Activated naive CD4-positive, alpha-beta T cell treated with anti-CD3 and anti-CD28 coated beads, Interleukin-2, amount 50 U/mL, for 24 hours (primary cell): Measurements from ENCODE around the gene WHAMM.
"Not testable (repeated sequence)": the region's sequence is repeated elsewhere in the genome, so short reads cannot be mapped to it uniquely, and the experiment has no call there.

Experiments
- H3K27ac Mint-ChIP-seq: one replicate; pipeline ENCODE4 v1.8.0; 2021; ENCODE audit warnings: mild to moderate bottlenecking, mixed read lengths
- H3K27me3 Mint-ChIP-seq: one replicate; pipeline ENCODE4 v1.8.0; 2021; ENCODE audit warnings: mixed read lengths
- H3K36me3 Mint-ChIP-seq: one replicate; pipeline ENCODE4 v1.8.0; 2021; ENCODE audit warnings: mixed read lengths
- H3K4me1 Mint-ChIP-seq: one replicate; pipeline ENCODE4 v1.8.0; 2021; ENCODE audit warnings: mixed read lengths
- H3K4me3 Mint-ChIP-seq: one replicate; pipeline ENCODE4 v1.8.0; 2021; ENCODE audit warnings: mild to moderate bottlenecking, mixed read lengths
- H3K9me3 Mint-ChIP-seq: one replicate; pipeline ENCODE4 v1.8.0; 2021; ENCODE audit warnings: mixed read lengths

Gene WHAMM

DNA sequence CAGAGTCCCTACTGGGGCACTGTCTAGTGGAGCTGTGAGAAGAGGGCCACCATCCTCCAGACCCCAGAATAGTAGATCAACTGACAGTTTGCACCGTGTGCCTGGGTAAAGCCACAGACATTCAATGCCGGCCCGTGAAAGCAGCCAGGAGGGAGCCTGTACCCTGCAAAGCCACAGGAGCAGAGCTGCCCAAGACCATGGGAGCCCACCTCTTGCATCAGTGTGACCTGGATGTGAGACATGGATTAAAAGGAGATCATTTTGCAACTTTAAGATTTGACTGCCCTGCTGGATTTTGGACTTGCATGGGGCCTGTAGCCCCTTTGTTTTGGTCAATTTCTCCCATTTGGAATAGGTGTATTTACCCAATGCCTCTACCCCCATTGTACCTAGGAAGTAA, 56.6 kb downstream of the WHAMM start:
- not testable (repeated sequence) for H3K27me3 Mint-ChIP-seq, H3K27ac Mint-ChIP-seq, H3K4me1 Mint-ChIP-seq, H3K36me3 Mint-ChIP-seq, H3K4me3 Mint-ChIP-seq, H3K9me3 Mint-ChIP-seq

DNA sequence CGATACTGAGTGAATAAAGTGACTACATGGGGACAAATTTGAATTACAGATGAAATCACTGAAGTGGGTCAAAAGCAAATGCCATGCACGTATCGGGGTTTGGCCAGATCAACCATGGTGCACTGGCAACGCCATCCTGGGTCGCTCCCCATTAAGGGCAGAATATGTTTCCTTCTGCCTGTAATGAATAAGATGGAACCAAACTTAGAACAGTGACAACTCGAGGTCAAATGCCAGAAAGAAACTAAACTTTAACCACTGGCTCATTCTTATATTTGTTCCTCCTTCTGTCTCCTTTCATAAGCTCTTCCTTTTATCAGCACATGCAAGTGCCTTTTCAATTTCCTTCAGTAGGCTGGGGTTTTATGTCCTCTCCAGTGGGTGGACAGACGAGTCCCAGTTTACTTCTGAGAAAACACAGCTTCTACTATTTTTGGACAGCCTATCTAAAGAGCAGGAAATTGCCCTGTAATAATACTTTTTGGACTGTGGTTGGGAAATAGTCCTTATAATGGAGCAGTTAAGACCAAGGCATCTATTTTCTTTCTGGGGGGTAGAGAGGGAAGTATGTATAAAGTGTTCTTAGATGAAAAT, 61.4 kb downstream of the WHAMM start:
- no peaks in the 10 kb centered on the region for H3K27me3 Mint-ChIP-seq
- H3K4me1 Mint-ChIP-seq, result no peaks in the 10 kb centered on the region
- no peak overlapping the region for H3K4me3 Mint-ChIP-seq
- H3K36me3 Mint-ChIP-seq, result no peaks in the 10 kb centered on the region
- H3K27ac Mint-ChIP-seq, result no peak overlapping the region
- no peaks in the 10 kb centered on the region for H3K9me3 Mint-ChIP-seq

DNA sequence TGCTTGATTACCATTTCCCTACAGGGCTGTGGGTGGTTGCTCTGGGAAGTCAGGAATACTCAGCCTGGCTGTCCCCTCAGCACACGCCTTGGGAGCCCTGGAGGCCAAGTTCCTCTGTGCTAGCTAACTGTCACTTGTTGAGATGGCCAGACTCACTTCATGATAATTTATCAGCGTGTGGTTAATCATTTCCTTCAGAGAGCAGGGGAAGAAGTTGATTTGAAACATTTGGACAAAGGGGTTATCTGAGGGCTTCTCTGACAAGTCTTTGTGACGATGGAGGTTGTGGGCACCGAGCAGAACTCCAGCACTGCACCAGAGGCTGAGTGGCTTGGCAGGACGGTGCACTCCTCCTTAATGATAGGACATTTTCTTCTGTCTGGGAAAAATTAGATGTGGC, 61.9 kb downstream of the WHAMM start:
- no peak overlapping the region for H3K27ac Mint-ChIP-seq
- no peaks in the 10 kb centered on the region for H3K36me3 Mint-ChIP-seq
- no peak overlapping the region for H3K4me3 Mint-ChIP-seq
- no peaks in the 10 kb centered on the region for H3K4me1 Mint-ChIP-seq
- no peaks in the 10 kb centered on the region for H3K9me3 Mint-ChIP-seq
- no peaks in the 10 kb centered on the region for H3K27me3 Mint-ChIP-seq

DNA sequence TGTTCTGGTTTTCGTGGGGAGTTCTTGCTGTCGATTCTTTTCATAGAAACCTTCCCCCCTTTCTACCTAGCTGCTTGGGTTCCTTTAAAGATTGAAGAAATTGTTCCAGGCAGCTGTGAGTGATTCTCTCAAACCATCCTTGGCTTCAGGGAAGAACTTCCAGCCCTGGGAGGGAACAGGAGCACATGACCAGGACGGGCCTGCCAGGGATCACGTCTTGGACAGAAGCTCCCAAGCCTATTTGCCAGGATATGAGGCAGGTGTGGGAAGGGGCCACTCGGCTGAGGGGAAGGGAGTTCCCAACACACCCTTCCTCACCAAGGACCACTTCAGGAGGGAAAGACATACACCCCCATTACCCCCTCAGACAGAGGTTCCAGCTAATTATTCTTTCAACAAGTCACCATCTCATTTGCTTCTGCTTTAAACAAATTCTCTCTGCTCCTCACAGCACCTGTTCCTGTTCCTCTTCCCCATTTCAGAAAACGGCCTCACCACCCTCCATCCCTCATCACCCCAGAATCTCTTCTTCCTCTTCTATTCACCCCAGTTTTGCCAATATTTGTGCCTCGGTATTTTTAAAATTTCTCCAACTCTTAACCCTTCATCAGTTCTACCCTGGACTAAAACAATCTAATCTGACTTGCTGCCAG, 62.5 kb downstream of the WHAMM start:
- no peaks in the 10 kb centered on the region for H3K4me1 Mint-ChIP-seq
- no peaks in the 10 kb centered on the region for H3K9me3 Mint-ChIP-seq
- H3K4me3 Mint-ChIP-seq, result no peak overlapping the region
- H3K36me3 Mint-ChIP-seq, result no peaks in the 10 kb centered on the region
- no peak overlapping the region for H3K27ac Mint-ChIP-seq
- no peaks in the 10 kb centered on the region for H3K27me3 Mint-ChIP-seq

DNA sequence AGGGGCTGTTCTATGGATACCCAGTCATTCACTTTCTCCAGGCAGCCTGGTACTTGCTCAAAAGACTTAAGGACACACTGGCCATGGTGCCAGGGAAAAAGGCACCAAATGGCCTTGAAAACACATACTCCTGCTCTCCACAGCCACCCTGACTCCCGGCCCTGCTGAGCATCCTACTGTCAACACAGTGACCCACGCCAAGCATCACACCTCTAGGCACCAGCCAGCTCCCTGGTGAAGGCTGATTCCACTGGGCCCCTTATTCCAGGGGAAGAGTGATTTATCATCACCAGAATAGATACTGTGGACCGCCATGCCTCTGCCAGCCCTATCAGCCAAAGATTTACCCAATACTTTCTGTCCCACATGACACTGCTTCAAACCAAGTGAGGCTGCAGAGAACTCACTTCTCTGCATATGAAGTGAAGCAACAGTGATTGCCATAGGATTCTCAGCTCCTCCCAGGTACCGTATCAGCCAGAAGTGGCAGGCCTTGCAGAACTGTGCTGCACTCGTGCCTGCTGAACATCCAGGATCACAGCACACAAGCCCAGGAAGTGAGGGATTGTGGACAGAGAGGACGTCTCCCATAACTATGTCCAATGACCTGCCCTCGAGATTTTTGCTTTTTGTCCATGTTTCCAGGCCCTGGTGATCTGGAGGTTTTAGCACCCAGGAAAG, 63.7 kb downstream of the WHAMM start:
- no peak overlapping the region for H3K4me3 Mint-ChIP-seq

DNA sequence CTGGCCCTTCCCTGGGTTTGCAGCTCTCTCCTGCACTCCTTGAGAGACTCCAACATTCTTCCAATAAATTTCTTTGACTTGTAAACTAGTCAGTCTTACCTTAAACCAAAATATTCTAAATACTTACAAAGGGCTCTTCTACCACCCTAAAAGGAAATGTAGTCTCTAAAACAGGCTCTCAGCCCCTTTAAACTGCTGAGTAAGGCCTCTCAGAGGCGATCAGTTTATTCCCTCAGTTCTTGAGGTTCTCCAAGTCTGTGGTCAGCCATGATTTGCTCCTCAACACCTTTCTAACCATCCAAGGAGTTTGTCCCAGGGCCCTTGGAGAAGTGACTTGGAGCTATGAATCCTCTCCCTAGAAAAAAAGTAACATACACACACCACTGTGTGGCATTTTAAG, 64.8 kb downstream of the WHAMM start:
- H3K27me3 Mint-ChIP-seq, result no peaks in the 10 kb centered on the region
- H3K4me1 Mint-ChIP-seq, result no peaks in the 10 kb centered on the region
- H3K27ac Mint-ChIP-seq, result no peak overlapping the region
- H3K9me3 Mint-ChIP-seq, result no peaks in the 10 kb centered on the region
- H3K4me3 Mint-ChIP-seq, result no peak overlapping the region
- no peaks in the 10 kb centered on the region for H3K36me3 Mint-ChIP-seq

More for the DNA sequence above, 63.7 kb downstream of the WHAMM start:
- no peaks in the 10 kb centered on the region for H3K27me3 Mint-ChIP-seq
- no peaks in the 10 kb centered on the region for H3K4me1 Mint-ChIP-seq
- H3K36me3 Mint-ChIP-seq, result no peaks in the 10 kb centered on the region
- H3K9me3 Mint-ChIP-seq, result no peaks in the 10 kb centered on the region
- no peak overlapping the region for H3K27ac Mint-ChIP-seq

DNA sequence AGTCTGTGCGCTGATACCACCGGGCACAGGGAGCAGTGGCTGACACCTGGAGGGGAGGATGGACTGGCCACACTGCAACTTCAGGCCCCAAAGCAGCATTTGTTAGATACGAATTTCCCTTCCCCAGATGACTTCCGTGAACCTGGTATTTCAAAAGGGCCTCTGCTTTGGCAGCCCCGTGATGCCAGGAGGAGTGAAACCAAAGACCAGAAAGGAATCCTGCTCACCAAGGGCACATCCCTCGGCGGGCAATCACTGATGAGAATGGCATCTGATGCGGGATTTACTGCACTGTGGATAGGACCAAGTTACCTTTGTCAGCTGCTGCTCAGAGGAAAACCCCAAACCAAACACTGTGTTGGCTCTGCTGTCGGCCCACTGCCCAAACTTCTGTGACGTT, 65.5 kb downstream of the WHAMM start:
- H3K4me1 Mint-ChIP-seq, result no peaks in the 10 kb centered on the region
- no peak overlapping the region for H3K4me3 Mint-ChIP-seq
- H3K36me3 Mint-ChIP-seq, result no peaks in the 10 kb centered on the region
- H3K27ac Mint-ChIP-seq, result no peak overlapping the region
- no peaks in the 10 kb centered on the region for H3K27me3 Mint-ChIP-seq
- H3K9me3 Mint-ChIP-seq, result no peaks in the 10 kb centered on the region

DNA sequence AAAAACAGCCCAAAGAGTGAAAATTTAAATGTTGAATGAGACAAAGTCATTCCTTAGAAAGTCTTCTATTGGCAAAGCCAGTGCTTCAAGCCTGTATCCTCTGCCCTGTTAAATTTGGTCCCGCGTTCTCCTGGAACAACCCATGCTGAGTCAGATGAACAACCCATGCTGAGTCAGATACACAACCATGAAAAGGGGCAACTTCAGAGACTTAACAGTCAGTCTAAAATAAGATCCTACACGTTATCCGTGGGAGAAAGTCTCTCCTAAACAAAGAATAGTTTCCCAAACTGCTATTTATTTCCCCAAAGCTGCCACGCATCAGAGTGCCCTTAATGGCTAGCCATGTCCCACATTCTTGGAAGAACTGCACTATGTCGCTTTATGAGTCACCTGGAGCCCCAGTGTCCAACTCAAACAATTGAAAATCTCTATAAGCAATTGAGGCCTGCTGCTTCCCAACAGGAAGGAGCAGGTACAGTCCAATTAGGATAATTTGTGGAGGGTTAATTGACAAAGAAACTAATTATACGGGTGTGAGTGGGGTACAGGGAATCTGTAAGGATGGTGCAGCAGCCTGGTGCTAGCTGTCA, 66.1 kb downstream of the WHAMM start:
- no peaks in the 10 kb centered on the region for H3K36me3 Mint-ChIP-seq
- no peaks in the 10 kb centered on the region for H3K27me3 Mint-ChIP-seq
- H3K9me3 Mint-ChIP-seq, result no peaks in the 10 kb centered on the region
- no peak overlapping the region for H3K27ac Mint-ChIP-seq
- no peaks in the 10 kb centered on the region for H3K4me1 Mint-ChIP-seq
- no peak overlapping the region for H3K4me3 Mint-ChIP-seq

DNA sequence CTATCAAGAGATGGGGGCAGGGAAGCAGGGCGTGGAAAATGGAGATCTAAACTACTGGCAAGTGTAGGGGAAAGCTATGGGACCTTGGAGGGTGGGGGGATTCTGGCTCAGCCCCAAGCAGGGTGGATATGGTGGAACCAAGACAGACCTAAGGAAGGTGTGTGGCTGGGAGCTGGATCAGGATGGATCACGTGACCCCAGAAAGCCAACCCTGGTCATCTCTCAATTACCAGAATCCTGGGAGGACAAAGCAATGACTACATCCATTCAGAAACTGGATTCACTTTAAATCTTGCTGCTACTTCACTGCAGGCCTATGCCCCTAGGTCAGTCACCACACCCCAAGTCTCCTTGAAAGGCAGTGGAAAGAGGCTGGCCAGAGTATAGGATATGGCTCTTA, 68.4 kb downstream of the WHAMM start:
- no peaks in the 10 kb centered on the region for H3K27me3 Mint-ChIP-seq
- H3K4me1 Mint-ChIP-seq, result no peaks in the 10 kb centered on the region
- H3K4me3 Mint-ChIP-seq, result no peak overlapping the region
- no peak overlapping the region for H3K27ac Mint-ChIP-seq
- H3K9me3 Mint-ChIP-seq, result no peaks in the 10 kb centered on the region
- H3K36me3 Mint-ChIP-seq, result no peaks in the 10 kb centered on the region

DNA sequence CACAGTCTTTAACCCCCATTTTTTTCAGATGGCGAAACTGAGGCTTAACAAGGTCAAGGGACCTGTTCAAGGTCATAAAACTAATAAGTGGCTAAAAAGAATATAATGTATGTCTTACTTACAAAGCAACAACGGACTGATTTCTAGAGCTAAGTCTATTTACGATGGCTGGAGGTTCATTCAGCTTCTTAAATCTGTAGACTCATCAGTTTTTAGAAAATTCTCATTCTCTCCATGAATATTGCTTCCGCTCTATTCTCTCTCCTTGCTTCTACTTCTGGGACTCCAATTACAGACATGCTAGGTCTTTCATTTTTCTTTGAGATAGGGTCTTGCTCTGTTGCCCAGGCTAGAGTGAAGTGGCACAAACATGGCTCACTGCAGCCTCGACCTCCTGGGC, 68.9 kb downstream of the WHAMM start:
- H3K36me3 Mint-ChIP-seq, result no peaks in the 10 kb centered on the region
- H3K4me3 Mint-ChIP-seq, result no peak overlapping the region
- H3K9me3 Mint-ChIP-seq, result no peaks in the 10 kb centered on the region
- H3K27ac Mint-ChIP-seq, result no peak overlapping the region
- H3K27me3 Mint-ChIP-seq, result no peaks in the 10 kb centered on the region
- H3K4me1 Mint-ChIP-seq, result no peaks in the 10 kb centered on the region

DNA sequence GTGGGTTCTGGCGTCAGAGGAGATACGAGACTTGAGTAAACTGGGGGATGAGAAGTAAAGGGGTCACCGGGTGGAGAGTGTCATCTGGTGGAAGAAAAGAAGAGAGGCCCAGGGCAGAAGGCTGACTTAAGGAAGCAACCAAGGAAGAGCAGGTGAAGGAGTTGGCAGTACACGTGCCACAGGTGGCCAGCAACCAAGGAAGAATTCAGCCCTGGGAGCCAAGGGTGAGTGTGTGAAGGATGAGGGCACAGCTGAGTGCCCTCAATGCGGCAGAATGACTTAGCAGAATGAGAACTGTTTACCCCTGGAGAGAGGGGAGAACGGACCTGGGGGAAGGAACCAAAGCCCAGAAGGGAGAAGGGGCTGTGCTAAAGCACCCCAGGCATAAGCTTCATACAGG, 71.3 kb downstream of the WHAMM start:
- no peak overlapping the region for H3K27ac Mint-ChIP-seq
- no peaks in the 10 kb centered on the region for H3K9me3 Mint-ChIP-seq
- no peaks in the 10 kb centered on the region for H3K4me1 Mint-ChIP-seq
- no peak overlapping the region for H3K4me3 Mint-ChIP-seq
- H3K27me3 Mint-ChIP-seq, result no peaks in the 10 kb centered on the region
- H3K36me3 Mint-ChIP-seq, result no peaks in the 10 kb centered on the region

DNA sequence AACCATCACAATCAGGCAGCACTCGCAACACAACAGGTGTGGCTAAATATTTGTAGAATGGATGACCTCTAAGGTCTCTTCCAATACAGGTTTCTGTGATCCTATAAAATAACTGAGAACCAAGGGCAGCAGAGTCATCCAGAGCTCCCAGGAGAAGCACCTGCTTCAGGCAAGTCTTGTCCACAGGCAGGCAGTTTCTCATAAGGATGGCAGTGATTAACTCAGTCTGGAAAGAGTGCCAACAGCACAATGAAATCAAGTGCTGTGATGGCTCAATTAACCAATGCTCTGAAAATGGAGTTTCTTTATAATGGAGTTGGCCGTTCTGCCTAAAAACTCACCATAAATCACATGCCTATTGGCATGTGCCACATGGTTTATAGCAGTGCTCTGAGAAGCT, 72.3 kb downstream of the WHAMM start:
- no peaks in the 10 kb centered on the region for H3K27me3 Mint-ChIP-seq
- no peaks in the 10 kb centered on the region for H3K36me3 Mint-ChIP-seq
- no peaks in the 10 kb centered on the region for H3K4me1 Mint-ChIP-seq
- no peak overlapping the region for H3K27ac Mint-ChIP-seq
- no peaks in the 10 kb centered on the region for H3K9me3 Mint-ChIP-seq
- no peak overlapping the region for H3K4me3 Mint-ChIP-seq

DNA sequence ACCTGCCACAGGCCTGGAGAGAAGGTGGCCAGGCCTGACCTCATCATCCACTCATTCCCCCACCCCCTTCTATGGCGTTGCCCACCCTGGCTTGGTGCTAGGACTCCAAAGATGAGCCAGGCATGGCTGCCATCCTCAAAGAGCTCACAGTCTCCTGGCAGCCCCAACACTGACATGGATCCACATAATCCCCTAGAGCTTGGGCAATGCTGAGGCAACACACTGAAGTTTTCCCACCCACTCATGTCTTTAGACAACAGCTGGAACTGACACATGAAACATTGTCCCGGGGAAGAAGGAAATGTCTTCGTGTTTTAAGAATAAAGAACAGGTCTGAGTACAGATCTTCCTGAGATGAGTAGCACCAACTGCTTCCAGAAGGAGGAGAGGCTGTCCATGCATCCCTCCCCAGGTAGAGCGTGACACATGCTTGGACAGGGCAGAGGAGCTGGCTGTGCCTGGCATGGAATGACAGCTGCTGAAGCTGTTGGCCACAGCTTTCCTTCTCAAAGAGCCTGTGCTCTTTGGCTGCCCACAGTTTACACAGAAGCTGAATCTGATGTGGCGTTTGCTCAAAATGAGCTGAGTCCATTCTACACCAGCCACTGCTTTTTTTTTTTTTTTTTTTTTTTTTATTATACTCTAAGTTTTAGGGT, 73.0 kb downstream of the WHAMM start:
- Mint-ChIP-seq H3K4me1 (no peaks in the 10 kb centered on the region), H3K36me3 (no peaks in the 10 kb centered on the region), H3K27ac (no peak overlapping the region), H3K27me3 (no peaks in the 10 kb centered on the region), H3K4me3 (no peak overlapping the region), H3K9me3 (no peaks in the 10 kb centered on the region)
